ENCODE measurements around the gene FTCD.

GRCh38 chr21:46120301-46121285 is 34.8 kb downstream of the FTCD start:
- TF ChIP-seq CBX5 (IDR thresholded peaks at IDR 0.05; ENCODE audit: low read depth, low read length) (no peak), GABPA (IDR thresholded peaks at IDR 0.05; ENCODE audit: borderline replicate concordance, insufficient read depth, low read length) (no peak), CTCF (IDR thresholded peaks at IDR 0.05; ENCODE audit: control extremely low read depth in 1 of 3, insufficient read depth in 1 of 3, low read depth in 1 of 3, low read length in 3 of 3) (no peak), POLR2A (IDR thresholded peaks at IDR 0.05; ENCODE audit: control extremely low read depth in 1 of 2, low read depth in 2 of 2, low read length in 2 of 2) (no peak), NRF1 (IDR thresholded peaks at IDR 0.05; ENCODE audit: low read depth, low read length) (no peak), JUND (IDR thresholded peaks at IDR 0.05; ENCODE audit: low read length) (no peak), TAF1 (IDR thresholded peaks at IDR 0.05; ENCODE audit: low read depth, low read length) (no peak), POLR2AphosphoS5 (IDR thresholded peaks at IDR 0.05; ENCODE audit: low read depth, low read length) (no peak)
- TF ChIP-seq, protein P1, sequence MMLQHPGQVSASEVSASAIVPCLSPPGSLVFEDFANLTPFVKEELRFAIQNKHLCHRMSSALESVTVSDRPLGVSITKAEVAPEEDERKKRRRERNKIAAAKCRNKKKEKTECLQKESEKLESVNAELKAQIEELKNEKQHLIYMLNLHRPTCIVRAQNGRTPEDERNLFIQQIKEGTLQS (IDR thresholded peaks at IDR 0.05; ENCODE audit: insufficient read depth, low read depth, low read length), result no peak

Measured in H1 (cell line).